GM23338 (cell line): Measurements from ENCODE around the gene SCG3. TPM values are rescaled to one million over a fixed set of nuclear protein-coding genes. Genes with fewer than 3 reads are reported as not detected.

ENCODE experiments used
- ATAC-seq: fragments of 200-7000 bp; cut with Tn5 transposase; 3 replicates; pipeline ENCODE4 v1.9.1; 2020
- DNase-seq: peaks from one replicate; pipeline ENCODE4 v3.0.0-alpha.2; 2015; ENCODE audit warnings: low spot score
- H2AFZ ChIP-seq: fragments of 200-600 bp; sonication (generic); 2 replicates; pipeline ENCODE4 v1.8.0; 2016; ENCODE audit warnings: antibody characterized with exemption, mild to moderate bottlenecking, moderate library complexity
- H3F3A ChIP-seq: fragments of 200-600 bp; sonication (generic); replicated peaks from 2 replicates; pipeline ENCODE4 v1.8.0; 2017; ENCODE audit warnings: antibody characterized with exemption, mixed run types, low read depth
- H3K27ac ChIP-seq: fragments of 200-600 bp; sonication (generic); 2 replicates; pipeline ENCODE4 v1.6.1; 2016; ENCODE audit warnings: low read depth
- H3K27me3 ChIP-seq: fragments of 200-600 bp; sonication (generic); 2 replicates; pipeline ENCODE4 v1.8.0; 2016; ENCODE audit warnings: mild to moderate bottlenecking, mixed run types, moderate library complexity; ENCODE audit not compliant: insufficient read depth
- H3K36me3 ChIP-seq: fragments of 200-600 bp; sonication (generic); 2 replicates; pipeline ENCODE4 v1.8.0; 2016; ENCODE audit warnings: mild to moderate bottlenecking; ENCODE audit not compliant: insufficient read depth
- H3K4me1 ChIP-seq: fragments of 200-600 bp; sonication (generic); 2 replicates; pipeline ENCODE4 v1.8.0; 2016; ENCODE audit warnings: mild to moderate bottlenecking, moderate library complexity; ENCODE audit not compliant: insufficient read depth
- H3K4me2 ChIP-seq: fragments of 200-600 bp; sonication (generic); 2 replicates; pipeline ENCODE4 v1.7.1; 2017; ENCODE audit warnings: mixed run types
- H3K4me3 ChIP-seq: fragments of 200-600 bp; sonication (generic); 2 replicates; pipeline ENCODE4 v1.6.1; 2016; ENCODE audit warnings: mixed run types
- H3K79me2 ChIP-seq: fragments of 200-600 bp; sonication (generic); replicated peaks from 2 replicates; pipeline ENCODE4 v1.8.0; 2017; ENCODE audit warnings: mild to moderate bottlenecking; ENCODE audit not compliant: insufficient read depth
- H3K9me2 ChIP-seq: fragments of 200-600 bp; sonication (generic); 2 replicates; pipeline ENCODE4 v1.8.0; 2017; ENCODE audit not compliant: insufficient read depth
- H4K20me1 ChIP-seq: fragments of 200-600 bp; sonication (generic); replicated peaks from 2 replicates; pipeline ENCODE4 v1.8.0; 2017; ENCODE audit warnings: mild to moderate bottlenecking; ENCODE audit not compliant: insufficient read depth
- H3K27ac Mint-ChIP-seq: 2 replicates; pipeline ENCODE4 v1.8.0; 2020; ENCODE audit warnings: inconsistent platforms, mild to moderate bottlenecking, moderate library complexity, mixed read lengths
- H3K27me3 Mint-ChIP-seq: 3 replicates; pipeline ENCODE4 v1.8.0; 2022; ENCODE audit warnings: low read depth, mild to moderate bottlenecking, moderate library complexity, mixed read lengths, inconsistent platforms; ENCODE audit not compliant: insufficient read depth, poor library complexity
- H3K36me3 Mint-ChIP-seq: 3 replicates; pipeline ENCODE4 v1.8.0; 2021; ENCODE audit warnings: low read depth, mild to moderate bottlenecking, inconsistent platforms, moderate library complexity, mixed read lengths
- H3K4me1 Mint-ChIP-seq: 3 replicates; pipeline ENCODE4 v1.8.0; 2020; ENCODE audit warnings: mild to moderate bottlenecking, inconsistent platforms, mixed read lengths
- H3K4me3 Mint-ChIP-seq: 3 replicates; pipeline ENCODE4 v1.8.0; 2021; ENCODE audit warnings: moderate library complexity, mild to moderate bottlenecking, inconsistent platforms, mixed read lengths
- H3K9me3 Mint-ChIP-seq: 3 replicates; pipeline ENCODE4 v1.8.0; 2020; ENCODE audit warnings: moderate library complexity, mild to moderate bottlenecking, inconsistent platforms, mixed read lengths
- CREB1 ChIP-seq: fragments of 250-450 bp; sonication (Bioruptor Pico); IDR thresholded peaks from 2 replicates; pipeline ENCODE4 v1.5.0; 2020; ENCODE audit warnings: low read depth, mild to moderate bottlenecking, moderate library complexity
- EZH2 ChIP-seq: fragments of 200-600 bp; sonication (generic); IDR thresholded peaks from one replicate; pipeline ENCODE4 v1.8.0; 2017; ENCODE audit warnings: antibody characterized with exemption, mild to moderate bottlenecking, low read depth; ENCODE audit not compliant: unreplicated experiment
- EZH2phosphoT487 ChIP-seq: fragments of 200-600 bp; sonication (generic); IDR thresholded peaks from one replicate; pipeline ENCODE4 v1.8.1; 2018; ENCODE audit warnings: antibody characterized with exemption; ENCODE audit not compliant: unreplicated experiment
- JUNB ChIP-seq: IDR thresholded peaks from one replicate; pipeline ENCODE4 v1.6.1; 2016; ENCODE audit warnings: antibody characterized with exemption; ENCODE audit not compliant: unreplicated experiment
- NANOG ChIP-seq: IDR thresholded peaks from 2 replicates; pipeline ENCODE4 v1.6.1; 2016; ENCODE audit warnings: antibody characterized with exemption, borderline replicate concordance
- POLR2AphosphoS5 ChIP-seq: IDR thresholded peaks from 2 replicates; pipeline ENCODE4 v1.6.1; 2016; ENCODE audit warnings: antibody characterized with exemption, low read depth
- STAT1 ChIP-seq: IDR thresholded peaks from one replicate; pipeline ENCODE4 v1.6.1; 2016; ENCODE audit warnings: antibody characterized with exemption; ENCODE audit not compliant: unreplicated experiment
- ZNF114 ChIP-seq: fragments of 250-450 bp; sonication (Bioruptor Pico); IDR thresholded peaks from 2 replicates; pipeline ENCODE4 v1.5.0; 2020; ENCODE audit warnings: mild to moderate bottlenecking, moderate library complexity
- ZNF331 ChIP-seq: fragments of 250-450 bp; sonication (Bioruptor Pico); IDR thresholded peaks from 2 replicates; pipeline ENCODE4 v1.5.0; 2020; ENCODE audit warnings: low read depth, mild to moderate bottlenecking, moderate library complexity
- polyA plus RNA-seq: library from polyadenylated mRNA; unstranded; fragments of >200 nt; fragmentation: Nextera tagmentation; extraction: Ambion mirVana; gene quantifications from 2 replicates; pipeline ENCODE4 v1.2.1, GENCODE V29; 2016
- total RNA-seq: library from RNA; depleted of rRNA; stranded (reverse); fragments of >200 nt; shearing (Covaris generic); gene quantifications from 2 replicates; pipeline ENCODE4 v1.2.3, GENCODE V29; 2014
- TF ChIP-seq, protein P1 (sequence below): IDR thresholded peaks from 2 replicates; pipeline ENCODE4 v1.6.1; 2016; ENCODE audit warnings: antibody characterized with exemption
- TF ChIP-seq, protein P2 (sequence below), 2 experiments: fragments of 200-600 bp in 1 of 2; sonication (generic) in 1 of 2; conservative IDR thresholded peaks; 2 replicates each; pipeline versions ENCODE4 v1.5.1 to v1.6.1; 2016 to 2017; ENCODE audit warnings: antibody characterized with exemption in 2 of 2, low read depth in 2 of 2, mild to moderate bottlenecking in 2 of 2, moderate library complexity in 1 of 2
- TF ChIP-seq, protein P3 (sequence below): fragments of 250-450 bp; sonication (Bioruptor Pico); IDR thresholded peaks from 2 replicates; pipeline ENCODE4 v1.5.0; 2020; ENCODE audit warnings: mild to moderate bottlenecking, moderate library complexity
- TF ChIP-seq, protein P4 (sequence below): IDR thresholded peaks from one replicate; pipeline ENCODE4 v1.6.1; 2018; ENCODE audit warnings: antibody characterized with exemption; ENCODE audit not compliant: unreplicated experiment

The SCG3 gene
- total and polyA plus RNA-seq, 2 experiments from 2014 or later = 44.2 to 99.5 TPM

DNA sequence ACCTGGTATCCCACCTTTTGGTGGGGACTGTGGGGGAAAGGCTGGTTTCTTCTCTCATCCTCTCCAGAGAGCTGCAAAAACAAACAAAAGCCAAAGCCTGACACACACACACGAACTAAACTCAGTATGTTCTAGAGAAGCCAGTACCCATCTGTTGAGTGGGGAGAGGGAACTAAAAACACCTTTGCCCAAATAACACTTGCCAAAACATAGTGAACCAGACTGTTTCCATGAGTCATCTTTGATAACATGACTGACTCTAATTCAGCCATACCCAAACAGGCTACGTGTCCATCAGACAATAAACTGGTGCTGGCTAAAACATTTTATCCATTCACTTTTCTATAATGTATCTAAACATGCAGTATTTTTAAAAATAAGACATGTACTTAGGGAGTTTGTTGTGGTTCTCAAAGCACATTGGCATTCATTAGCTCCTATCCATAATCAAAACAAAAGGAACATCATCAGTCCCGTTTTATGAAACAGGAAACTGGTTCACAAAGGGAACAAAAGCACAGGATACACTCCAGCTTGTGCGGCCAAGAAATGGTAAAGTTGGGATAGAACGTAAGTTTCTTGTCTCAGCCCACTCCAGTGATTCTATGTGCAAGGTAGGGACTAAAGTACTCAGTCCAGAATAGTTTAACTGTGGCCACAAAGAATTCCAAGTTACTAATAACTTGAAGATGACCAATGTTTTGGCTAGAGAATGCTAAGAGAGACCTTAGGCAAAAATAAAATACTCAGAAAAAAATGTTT is 40.1 kb downstream of the SCG3 start:
- Mint-ChIP-seq H3K27ac (no peak overlapping the region), H3K4me1 (peaks cover 27% of the 10 kb centered on the region), H3K9me3 (no peaks in the 10 kb centered on the region), H3K27me3 (no peaks in the 10 kb centered on the region), H3K36me3 (peaks cover 13% of the 10 kb centered on the region), H3K4me3 (no peak overlapping the region)
- H3K27me3 ChIP-seq = no peaks in the 10 kb centered on the region
- no peak for TF ChIP-seq EZH2
- TF ChIP-seq, protein P1, sequence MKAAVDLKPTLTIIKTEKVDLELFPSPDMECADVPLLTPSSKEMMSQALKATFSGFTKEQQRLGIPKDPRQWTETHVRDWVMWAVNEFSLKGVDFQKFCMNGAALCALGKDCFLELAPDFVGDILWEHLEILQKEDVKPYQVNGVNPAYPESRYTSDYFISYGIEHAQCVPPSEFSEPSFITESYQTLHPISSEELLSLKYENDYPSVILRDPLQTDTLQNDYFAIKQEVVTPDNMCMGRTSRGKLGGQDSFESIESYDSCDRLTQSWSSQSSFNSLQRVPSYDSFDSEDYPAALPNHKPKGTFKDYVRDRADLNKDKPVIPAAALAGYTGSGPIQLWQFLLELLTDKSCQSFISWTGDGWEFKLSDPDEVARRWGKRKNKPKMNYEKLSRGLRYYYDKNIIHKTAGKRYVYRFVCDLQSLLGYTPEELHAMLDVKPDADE = no peak
- TF ChIP-seq STAT1 = no peak
- no peak for TF ChIP-seq ZNF114 (CRISPR knock-in tag)
- TF ChIP-seq NANOG = no peak
- no peak for TF ChIP-seq POLR2AphosphoS5
- no peak for TF ChIP-seq JUNB
- no peak for TF ChIP-seq CREB1 (CRISPR knock-in tag)
- no peak for TF ChIP-seq EZH2phosphoT487
- TF ChIP-seq, protein P2, sequence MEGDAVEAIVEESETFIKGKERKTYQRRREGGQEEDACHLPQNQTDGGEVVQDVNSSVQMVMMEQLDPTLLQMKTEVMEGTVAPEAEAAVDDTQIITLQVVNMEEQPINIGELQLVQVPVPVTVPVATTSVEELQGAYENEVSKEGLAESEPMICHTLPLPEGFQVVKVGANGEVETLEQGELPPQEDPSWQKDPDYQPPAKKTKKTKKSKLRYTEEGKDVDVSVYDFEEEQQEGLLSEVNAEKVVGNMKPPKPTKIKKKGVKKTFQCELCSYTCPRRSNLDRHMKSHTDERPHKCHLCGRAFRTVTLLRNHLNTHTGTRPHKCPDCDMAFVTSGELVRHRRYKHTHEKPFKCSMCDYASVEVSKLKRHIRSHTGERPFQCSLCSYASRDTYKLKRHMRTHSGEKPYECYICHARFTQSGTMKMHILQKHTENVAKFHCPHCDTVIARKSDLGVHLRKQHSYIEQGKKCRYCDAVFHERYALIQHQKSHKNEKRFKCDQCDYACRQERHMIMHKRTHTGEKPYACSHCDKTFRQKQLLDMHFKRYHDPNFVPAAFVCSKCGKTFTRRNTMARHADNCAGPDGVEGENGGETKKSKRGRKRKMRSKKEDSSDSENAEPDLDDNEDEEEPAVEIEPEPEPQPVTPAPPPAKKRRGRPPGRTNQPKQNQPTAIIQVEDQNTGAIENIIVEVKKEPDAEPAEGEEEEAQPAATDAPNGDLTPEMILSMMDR (conservative IDR thresholded peaks at IDR 0.05; ENCODE audit: low read depth in 2 of 2) = no peak
- TF ChIP-seq, protein P3, sequence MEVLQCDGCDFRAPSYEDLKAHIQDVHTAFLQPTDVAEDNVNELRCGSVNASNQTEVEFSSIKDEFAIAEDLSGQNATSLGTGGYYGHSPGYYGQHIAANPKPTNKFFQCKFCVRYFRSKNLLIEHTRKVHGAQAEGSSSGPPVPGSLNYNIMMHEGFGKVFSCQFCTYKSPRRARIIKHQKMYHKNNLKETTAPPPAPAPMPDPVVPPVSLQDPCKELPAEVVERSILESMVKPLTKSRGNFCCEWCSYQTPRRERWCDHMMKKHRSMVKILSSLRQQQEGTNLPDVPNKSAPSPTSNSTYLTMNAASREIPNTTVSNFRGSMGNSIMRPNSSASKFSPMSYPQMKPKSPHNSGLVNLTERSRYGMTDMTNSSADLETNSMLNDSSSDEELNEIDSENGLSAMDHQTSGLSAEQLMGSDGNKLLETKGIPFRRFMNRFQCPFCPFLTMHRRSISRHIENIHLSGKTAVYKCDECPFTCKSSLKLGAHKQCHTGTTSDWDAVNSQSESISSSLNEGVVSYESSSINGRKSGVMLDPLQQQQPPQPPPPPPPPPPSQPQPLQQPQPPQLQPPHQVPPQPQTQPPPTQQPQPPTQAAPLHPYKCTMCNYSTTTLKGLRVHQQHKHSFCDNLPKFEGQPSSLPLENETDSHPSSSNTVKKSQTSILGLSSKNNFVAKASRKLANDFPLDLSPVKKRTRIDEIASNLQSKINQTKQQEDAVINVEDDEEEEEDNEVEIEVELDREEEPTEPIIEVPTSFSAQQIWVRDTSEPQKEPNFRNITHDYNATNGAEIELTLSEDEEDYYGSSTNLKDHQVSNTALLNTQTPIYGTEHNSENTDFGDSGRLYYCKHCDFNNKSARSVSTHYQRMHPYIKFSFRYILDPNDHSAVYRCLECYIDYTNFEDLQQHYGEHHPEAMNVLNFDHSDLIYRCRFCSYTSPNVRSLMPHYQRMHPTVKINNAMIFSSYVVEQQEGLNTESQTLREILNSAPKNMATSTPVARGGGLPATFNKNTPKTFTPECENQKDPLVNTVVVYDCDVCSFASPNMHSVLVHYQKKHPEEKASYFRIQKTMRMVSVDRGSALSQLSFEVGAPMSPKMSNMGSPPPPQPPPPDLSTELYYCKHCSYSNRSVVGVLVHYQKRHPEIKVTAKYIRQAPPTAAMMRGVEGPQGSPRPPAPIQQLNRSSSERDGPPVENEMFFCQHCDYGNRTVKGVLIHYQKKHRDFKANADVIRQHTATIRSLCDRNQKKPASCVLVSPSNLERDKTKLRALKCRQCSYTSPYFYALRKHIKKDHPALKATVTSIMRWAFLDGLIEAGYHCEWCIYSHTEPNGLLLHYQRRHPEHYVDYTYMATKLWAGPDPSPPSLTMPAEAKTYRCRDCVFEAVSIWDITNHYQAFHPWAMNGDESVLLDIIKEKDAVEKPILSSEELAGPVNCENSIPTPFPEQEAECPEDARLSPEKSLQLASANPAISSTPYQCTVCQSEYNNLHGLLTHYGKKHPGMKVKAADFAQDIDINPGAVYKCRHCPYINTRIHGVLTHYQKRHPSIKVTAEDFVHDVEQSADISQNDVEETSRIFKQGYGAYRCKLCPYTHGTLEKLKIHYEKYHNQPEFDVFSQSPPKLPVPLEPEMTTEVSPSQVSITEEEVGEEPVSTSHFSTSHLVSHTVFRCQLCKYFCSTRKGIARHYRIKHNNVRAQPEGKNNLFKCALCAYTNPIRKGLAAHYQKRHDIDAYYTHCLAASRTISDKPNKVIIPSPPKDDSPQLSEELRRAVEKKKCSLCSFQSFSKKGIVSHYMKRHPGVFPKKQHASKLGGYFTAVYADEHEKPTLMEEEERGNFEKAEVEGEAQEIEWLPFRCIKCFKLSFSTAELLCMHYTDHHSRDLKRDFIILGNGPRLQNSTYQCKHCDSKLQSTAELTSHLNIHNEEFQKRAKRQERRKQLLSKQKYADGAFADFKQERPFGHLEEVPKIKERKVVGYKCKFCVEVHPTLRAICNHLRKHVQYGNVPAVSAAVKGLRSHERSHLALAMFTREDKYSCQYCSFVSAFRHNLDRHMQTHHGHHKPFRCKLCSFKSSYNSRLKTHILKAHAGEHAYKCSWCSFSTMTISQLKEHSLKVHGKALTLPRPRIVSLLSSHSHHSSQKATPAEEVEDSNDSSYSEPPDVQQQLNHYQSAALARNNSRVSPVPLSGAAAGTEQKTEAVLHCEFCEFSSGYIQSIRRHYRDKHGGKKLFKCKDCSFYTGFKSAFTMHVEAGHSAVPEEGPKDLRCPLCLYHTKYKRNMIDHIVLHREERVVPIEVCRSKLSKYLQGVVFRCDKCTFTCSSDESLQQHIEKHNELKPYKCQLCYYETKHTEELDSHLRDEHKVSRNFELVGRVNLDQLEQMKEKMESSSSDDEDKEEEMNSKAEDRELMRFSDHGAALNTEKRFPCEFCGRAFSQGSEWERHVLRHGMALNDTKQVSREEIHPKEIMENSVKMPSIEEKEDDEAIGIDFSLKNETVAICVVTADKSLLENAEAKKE (CRISPR knock-in tag) = no peak
- TF ChIP-seq, protein P4, sequence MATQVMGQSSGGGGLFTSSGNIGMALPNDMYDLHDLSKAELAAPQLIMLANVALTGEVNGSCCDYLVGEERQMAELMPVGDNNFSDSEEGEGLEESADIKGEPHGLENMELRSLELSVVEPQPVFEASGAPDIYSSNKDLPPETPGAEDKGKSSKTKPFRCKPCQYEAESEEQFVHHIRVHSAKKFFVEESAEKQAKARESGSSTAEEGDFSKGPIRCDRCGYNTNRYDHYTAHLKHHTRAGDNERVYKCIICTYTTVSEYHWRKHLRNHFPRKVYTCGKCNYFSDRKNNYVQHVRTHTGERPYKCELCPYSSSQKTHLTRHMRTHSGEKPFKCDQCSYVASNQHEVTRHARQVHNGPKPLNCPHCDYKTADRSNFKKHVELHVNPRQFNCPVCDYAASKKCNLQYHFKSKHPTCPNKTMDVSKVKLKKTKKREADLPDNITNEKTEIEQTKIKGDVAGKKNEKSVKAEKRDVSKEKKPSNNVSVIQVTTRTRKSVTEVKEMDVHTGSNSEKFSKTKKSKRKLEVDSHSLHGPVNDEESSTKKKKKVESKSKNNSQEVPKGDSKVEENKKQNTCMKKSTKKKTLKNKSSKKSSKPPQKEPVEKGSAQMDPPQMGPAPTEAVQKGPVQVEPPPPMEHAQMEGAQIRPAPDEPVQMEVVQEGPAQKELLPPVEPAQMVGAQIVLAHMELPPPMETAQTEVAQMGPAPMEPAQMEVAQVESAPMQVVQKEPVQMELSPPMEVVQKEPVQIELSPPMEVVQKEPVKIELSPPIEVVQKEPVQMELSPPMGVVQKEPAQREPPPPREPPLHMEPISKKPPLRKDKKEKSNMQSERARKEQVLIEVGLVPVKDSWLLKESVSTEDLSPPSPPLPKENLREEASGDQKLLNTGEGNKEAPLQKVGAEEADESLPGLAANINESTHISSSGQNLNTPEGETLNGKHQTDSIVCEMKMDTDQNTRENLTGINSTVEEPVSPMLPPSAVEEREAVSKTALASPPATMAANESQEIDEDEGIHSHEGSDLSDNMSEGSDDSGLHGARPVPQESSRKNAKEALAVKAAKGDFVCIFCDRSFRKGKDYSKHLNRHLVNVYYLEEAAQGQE = no peak
- no peak for TF ChIP-seq ZNF331 (CRISPR knock-in tag)
- no peak overlapping the region for H3K4me2 ChIP-seq
- H4K20me1 ChIP-seq = no peaks in the 10 kb centered on the region
- peaks cover 7% of the 10 kb centered on the region; the same call in 1 of the 2 replicates for H3K4me1 ChIP-seq
- no peaks in the 10 kb centered on the region for H3F3A ChIP-seq
- no peaks in the 10 kb centered on the region for H3K79me2 ChIP-seq
- no peaks in the 10 kb centered on the region for H3K9me2 ChIP-seq
- DNase-seq (no peak), ATAC-seq (no peak)
- no peaks in the 10 kb centered on the region for H3K36me3 ChIP-seq
- H3K27ac ChIP-seq = no peak overlapping the region
- no peak overlapping the region for H2AFZ ChIP-seq
- no peak overlapping the region for H3K4me3 ChIP-seq
